Right atrium auricular region (tissue), 2 donors: Measurements from ENCODE around the gene SETBP1. TPM values are rescaled to one million over a fixed set of nuclear protein-coding genes. Genes with fewer than 3 reads are reported as not detected.

Experiments
- DNase-seq: peaks from one replicate; pipeline ENCODE4 v3.0.0-alpha.2; 2019; ENCODE audit warnings: low spot score
- H3K27ac ChIP-seq, 2 donors: fragments of 200-600 bp; sonication (generic); 1 replicate in 1 of 2; 2 replicates in 1 of 2; pipeline ENCODE4 v1.5.1; 2016 to 2019
- H3K27me3 ChIP-seq, 2 donors: fragments of 200-600 bp; sonication (generic); one replicate each; pipeline versions ENCODE4 v1.5.1 to v1.6.0; 2017 to 2019
- H3K36me3 ChIP-seq: fragments of 200-600 bp; sonication (generic); one replicate; pipeline ENCODE4 v1.5.1; 2016
- H3K4me1 ChIP-seq, 2 donors: fragments of 200-600 bp; sonication (generic); one replicate each; pipeline versions ENCODE4 v1.5.1 to v1.6.0; 2017 to 2019
- H3K4me3 ChIP-seq, 2 donors: fragments of 200-600 bp; sonication (generic); 1 replicate in 1 of 2; 2 replicates in 1 of 2; pipeline ENCODE4 v1.5.1; 2017 to 2019; ENCODE audit warnings: mild to moderate bottlenecking in 1 of 2, moderate library complexity in 1 of 2
- H3K9me3 ChIP-seq, 2 donors: fragments of 200-600 bp; sonication (generic); one replicate each; pipeline ENCODE4 v1.5.1; 2019
- total RNA-seq, 2 donors: library from RNA; depleted of rRNA; stranded (reverse); fragments of >200 nt; gene quantifications; one replicate each; pipeline ENCODE4 v1.1.0, GENCODE V29; 2016
- TF ChIP-seq, protein P1 (sequence below), 2 donors: fragments of 200-600 bp; sonication (generic); IDR thresholded peaks; one replicate each; pipeline ENCODE4 v1.5.1; 2019; ENCODE audit warnings: antibody characterized with exemption in 2 of 2

SETBP1 gene
- total RNA-seq, 2 donors from 2014 or later, result 7.8 to 13.4 TPM

DNA sequence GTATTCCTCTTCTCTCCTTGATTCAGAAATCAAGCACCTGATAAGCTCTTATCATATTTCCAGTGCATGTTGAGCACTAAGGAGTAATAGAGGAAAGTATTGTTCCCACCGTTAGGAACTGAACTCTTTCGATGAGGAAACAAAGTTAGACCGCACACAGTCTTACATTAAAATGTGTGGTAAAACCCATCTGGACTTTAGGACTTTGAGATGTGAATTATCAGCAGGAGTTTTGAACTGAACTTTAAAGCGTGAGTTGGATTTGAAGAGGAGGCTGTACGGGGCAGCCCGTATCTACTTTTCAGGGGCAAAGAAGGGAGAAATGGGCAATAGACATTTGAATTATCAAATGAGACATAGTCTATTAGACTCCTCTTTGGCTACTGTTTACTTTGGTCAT, 134.4 kb downstream of the SETBP1 start:
- no peak for DNase-seq
- Histone ChIP-seq H3K4me1 (peaks cover 0 to 3% of the 10 kb centered on the region in 2 donors), H3K27ac (no peak overlapping the region), H3K27me3 (no peaks in the 10 kb centered on the region), H3K4me3 (no peak overlapping the region), H3K9me3 (no peaks in the 10 kb centered on the region), H3K36me3 (no peaks in the 10 kb centered on the region)
- TF ChIP-seq, protein P1, sequence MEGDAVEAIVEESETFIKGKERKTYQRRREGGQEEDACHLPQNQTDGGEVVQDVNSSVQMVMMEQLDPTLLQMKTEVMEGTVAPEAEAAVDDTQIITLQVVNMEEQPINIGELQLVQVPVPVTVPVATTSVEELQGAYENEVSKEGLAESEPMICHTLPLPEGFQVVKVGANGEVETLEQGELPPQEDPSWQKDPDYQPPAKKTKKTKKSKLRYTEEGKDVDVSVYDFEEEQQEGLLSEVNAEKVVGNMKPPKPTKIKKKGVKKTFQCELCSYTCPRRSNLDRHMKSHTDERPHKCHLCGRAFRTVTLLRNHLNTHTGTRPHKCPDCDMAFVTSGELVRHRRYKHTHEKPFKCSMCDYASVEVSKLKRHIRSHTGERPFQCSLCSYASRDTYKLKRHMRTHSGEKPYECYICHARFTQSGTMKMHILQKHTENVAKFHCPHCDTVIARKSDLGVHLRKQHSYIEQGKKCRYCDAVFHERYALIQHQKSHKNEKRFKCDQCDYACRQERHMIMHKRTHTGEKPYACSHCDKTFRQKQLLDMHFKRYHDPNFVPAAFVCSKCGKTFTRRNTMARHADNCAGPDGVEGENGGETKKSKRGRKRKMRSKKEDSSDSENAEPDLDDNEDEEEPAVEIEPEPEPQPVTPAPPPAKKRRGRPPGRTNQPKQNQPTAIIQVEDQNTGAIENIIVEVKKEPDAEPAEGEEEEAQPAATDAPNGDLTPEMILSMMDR (IDR thresholded peaks at IDR 0.05), result no peak

DNA sequence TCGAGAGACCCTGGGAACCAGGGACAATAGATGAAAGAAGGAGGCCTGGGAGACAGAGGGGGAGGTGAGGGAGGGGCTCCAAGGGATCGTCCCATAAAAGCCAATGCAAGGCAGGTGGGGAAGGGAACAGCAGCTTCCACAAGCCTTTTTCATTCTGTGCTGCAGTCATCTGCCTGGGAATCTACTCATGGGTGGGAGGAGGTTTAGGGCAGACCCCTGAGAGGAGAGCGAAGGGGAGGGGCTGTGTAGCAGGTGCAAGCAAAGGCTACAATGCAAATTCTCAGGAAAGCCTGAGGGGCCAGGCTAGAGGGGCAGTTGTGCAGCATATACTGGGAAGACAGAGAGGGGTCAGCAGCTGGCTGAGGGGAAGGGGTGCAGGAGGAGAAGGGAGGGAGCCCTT, 135.4 kb downstream of the SETBP1 start:
- H3K4me3 ChIP-seq, result no peak overlapping the region
- no peaks in the 10 kb centered on the region for H3K36me3 ChIP-seq
- H3K4me1 ChIP-seq, result peaks cover 0 to 6% of the 10 kb centered on the region in 2 donors
- TF ChIP-seq, protein P1 (IDR thresholded peaks at IDR 0.05), result no peak
- no peaks in the 10 kb centered on the region for H3K27me3 ChIP-seq
- no peak for DNase-seq
- no peak overlapping the region for H3K27ac ChIP-seq
- no peaks in the 10 kb centered on the region for H3K9me3 ChIP-seq

DNA sequence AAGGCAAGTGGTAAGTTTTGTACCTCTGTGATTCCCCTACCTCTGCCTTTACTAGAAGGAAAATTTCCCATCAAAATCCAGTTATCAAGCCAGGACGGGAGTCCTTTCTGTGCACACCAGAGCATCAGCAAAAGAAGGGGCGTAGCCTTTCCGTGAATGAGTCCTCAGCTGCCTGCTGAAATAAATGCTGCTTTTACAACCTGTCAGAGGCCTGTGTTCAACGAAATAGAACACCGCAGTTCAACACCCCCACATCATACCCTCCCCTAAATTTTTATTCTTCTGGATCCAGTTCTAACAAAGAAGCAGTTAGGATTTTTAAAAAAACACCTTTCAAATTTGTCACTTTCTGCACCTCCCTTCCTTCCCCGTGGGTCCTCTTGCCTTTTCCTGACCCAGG, 135.8 kb downstream of the SETBP1 start:
- Histone ChIP-seq H3K27ac (no peak overlapping the region), H3K27me3 (no peaks in the 10 kb centered on the region), H3K36me3 (no peaks in the 10 kb centered on the region), H3K9me3 (no peaks in the 10 kb centered on the region), H3K4me3 (no peak overlapping the region), H3K4me1 (peaks cover 0 to 6% of the 10 kb centered on the region in 2 donors)
- no peak for DNase-seq
- TF ChIP-seq, protein P1 (IDR thresholded peaks at IDR 0.05), result no peak

DNA sequence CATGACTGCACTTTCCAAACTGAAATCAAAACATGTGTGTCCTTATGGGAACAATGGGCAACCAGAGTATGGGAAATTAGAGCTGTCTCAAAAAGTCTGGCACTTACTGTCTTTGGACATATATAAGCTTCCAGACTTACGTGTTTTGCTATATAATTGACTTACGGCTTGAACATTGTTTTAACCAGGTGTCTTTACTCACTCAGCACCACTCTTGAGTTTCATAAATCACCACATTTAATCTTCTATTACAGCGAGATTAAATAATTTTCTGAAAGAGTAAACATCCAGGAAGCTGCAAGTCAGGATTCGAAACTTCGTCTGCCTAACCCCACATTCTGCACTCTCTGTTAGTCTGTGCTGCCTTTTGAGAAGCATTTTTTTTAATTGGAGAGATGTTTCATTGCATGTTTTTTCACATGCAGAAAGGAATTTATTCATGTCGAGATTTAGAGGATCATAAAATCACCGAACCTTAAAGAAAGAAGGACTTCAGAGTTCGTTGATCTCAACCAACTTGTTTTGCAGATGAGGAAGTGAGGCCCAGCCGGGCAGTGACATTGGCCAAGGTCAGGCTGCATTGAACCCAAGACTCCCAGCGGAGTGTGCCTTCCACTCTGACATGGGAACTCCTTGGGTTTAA, 137.3 kb downstream of the SETBP1 start:
- TF ChIP-seq, protein P1 (IDR thresholded peaks at IDR 0.05), result no peak
- no peak overlapping the region for H3K4me3 ChIP-seq
- peaks cover 0 to 6% of the 10 kb centered on the region in 2 donors for H3K4me1 ChIP-seq
- no peaks in the 10 kb centered on the region for H3K27me3 ChIP-seq
- no peaks in the 10 kb centered on the region for H3K36me3 ChIP-seq
- no peak for DNase-seq
- H3K27ac ChIP-seq, result no peak overlapping the region
- no peaks in the 10 kb centered on the region for H3K9me3 ChIP-seq

DNA sequence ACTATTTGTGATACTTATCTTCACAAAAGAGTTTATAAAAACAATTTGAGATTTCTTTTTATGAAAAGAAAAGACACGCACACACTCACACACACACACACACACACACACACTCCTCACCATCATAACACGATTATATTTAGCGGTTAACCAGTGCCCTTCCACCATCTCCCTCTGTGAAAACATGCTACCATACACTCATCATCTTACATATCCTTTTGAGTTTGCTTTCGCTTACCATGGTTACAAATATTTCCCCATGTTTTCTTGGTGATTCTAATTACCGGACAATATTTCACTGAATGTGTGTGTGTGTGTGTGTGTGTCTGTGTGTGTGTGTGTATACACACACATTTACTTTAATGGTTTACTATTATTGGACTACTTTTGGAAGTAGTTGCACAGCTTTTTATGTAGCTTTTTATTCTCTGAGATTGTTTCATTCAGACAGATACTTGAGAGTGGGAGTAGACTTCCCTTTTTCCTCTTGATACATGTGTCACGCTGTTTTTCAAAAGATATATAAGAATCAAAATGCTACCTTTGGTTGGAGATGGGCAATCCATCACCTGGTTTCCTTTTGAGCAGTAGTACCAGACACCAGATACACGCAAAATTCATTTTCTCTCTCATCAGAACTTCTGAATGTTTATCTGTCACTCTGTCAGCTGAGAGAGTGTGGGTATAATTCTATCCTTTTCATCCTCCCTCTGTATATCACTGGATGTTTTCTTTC, 138.1 kb downstream of the SETBP1 start:
- no peak for DNase-seq
- Histone ChIP-seq H3K4me1 (peaks cover 0 to 8% of the 10 kb centered on the region in 2 donors), H3K9me3 (no peaks in the 10 kb centered on the region), H3K4me3 (no peak overlapping the region), H3K27ac (no peak overlapping the region), H3K36me3 (no peaks in the 10 kb centered on the region), H3K27me3 (no peaks in the 10 kb centered on the region)
- TF ChIP-seq, protein P1 (IDR thresholded peaks at IDR 0.05), result no peak
